ENCODE results near the gene IFIH1.

DNA sequence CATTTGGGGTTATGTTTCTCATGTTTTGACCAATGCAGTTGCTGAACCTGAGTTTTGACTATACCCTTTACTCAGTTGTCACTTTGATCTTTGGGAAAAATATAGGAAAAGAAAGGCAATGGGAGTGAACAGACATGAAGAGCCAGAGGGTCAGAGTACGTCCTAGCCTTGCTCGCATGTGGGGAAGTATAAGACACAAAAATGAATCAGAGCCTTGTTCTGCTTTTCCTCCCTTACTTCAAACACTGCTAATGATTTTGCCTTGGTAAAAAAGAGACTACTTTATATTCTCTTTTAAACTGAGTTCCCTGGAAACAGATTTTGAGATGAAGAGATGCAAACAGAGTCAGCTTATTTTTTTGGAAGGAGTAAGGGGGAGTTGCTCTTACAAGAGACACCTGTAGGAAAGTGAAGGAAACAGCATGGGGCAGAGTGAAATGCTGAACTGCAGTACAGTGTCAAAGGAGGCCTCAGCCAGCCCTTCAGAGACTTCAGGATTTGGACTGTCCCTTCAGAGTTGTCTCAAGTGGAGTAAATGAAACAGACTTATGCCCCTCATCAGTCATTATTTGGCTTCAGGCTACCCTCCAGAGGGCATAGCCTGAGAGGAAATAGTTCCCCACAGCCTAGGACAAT is 64.1 kb downstream of the IFIH1 start:
- TF ChIP-seq, protein P1, sequence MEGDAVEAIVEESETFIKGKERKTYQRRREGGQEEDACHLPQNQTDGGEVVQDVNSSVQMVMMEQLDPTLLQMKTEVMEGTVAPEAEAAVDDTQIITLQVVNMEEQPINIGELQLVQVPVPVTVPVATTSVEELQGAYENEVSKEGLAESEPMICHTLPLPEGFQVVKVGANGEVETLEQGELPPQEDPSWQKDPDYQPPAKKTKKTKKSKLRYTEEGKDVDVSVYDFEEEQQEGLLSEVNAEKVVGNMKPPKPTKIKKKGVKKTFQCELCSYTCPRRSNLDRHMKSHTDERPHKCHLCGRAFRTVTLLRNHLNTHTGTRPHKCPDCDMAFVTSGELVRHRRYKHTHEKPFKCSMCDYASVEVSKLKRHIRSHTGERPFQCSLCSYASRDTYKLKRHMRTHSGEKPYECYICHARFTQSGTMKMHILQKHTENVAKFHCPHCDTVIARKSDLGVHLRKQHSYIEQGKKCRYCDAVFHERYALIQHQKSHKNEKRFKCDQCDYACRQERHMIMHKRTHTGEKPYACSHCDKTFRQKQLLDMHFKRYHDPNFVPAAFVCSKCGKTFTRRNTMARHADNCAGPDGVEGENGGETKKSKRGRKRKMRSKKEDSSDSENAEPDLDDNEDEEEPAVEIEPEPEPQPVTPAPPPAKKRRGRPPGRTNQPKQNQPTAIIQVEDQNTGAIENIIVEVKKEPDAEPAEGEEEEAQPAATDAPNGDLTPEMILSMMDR (IDR thresholded peaks at IDR 0.05), result no peak
- no peak for TF ChIP-seq POLR2AphosphoS5 (IDR thresholded peaks at IDR 0.05; ENCODE audit: insufficient read depth in 1 of 2, low read depth in 1 of 2)

All from vagina (tissue), 2 donors.